DMS79 (cell line): Measurements from ENCODE around the gene CCN5.
"Not testable (repeated sequence)": the region's sequence is repeated elsewhere in the genome, so short reads cannot be mapped to it uniquely, and the experiment has no call there.

Experiments
- DNase-seq: peaks from one replicate; lab custom pipeline; 2025; lab: John Stamatoyannopoulos, UW

Gene CCN5, protein sequence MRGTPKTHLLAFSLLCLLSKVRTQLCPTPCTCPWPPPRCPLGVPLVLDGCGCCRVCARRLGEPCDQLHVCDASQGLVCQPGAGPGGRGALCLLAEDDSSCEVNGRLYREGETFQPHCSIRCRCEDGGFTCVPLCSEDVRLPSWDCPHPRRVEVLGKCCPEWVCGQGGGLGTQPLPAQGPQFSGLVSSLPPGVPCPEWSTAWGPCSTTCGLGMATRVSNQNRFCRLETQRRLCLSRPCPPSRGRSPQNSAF

DNA sequence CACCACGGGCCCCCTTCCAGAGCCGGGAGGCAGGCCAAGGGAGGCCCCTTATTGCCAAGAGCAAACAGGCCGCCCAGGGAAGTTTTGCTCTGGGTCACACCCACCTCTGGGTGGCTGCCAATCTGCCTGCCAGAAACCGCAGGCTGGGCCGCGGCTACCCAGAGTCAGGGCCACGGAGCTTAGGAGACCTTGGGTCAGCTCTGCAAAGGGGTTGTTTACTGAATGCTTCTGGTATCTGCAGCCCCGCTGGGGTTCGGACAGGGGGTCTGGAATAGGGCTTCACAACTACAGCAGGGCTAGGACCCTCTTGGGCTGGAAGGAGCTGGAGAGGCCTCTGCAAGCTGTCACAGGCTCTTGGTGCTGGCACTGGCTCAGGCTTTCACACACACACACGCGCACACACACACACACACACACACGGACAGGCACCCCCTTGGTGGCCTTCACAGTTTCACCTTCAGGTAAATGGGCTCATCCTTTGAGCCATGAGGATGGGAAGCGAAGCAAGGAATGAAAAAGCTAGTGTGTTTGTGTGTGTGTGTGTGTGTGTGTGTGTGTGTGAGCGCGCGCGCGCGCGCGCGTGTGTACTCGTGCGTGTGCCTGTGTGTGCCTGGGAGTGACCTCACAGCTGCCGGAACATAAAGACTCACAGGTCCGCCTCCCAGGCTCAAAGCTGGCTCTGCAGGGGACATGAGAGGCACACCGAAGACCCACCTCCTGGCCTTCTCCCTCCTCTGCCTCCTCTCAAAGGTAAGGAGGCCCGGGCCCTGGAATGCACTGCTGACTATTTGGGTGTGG lies at the start of gene CCN5:
CCN5 (plus strand) TSS at position 669 of the 798 bp plus-strand sequence; CDS start at position 691, 22 bp downstream.
- peak; percentile 10 for DNase-seq

DNA sequence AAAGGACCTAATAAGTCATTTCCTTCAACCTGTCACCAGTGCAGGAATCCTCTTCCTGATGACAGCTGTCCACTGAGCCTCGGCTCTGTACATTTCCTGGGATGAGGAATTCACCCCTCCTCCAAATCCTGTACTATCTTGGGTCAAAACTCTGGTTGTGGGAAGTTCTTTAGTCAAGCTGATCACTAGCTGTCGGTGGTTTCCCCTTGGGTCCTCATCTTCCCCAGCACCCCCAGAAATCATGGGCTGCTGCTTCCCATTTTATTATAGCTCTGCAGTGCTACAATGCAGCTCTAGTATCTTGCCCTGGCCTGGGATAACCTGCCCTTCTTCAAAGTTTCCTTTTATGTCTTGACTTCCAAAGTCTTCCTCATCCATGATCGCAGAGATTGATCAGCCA lies 49.1 kb upstream of the CCN5 start:
- no peak for DNase-seq

DNA sequence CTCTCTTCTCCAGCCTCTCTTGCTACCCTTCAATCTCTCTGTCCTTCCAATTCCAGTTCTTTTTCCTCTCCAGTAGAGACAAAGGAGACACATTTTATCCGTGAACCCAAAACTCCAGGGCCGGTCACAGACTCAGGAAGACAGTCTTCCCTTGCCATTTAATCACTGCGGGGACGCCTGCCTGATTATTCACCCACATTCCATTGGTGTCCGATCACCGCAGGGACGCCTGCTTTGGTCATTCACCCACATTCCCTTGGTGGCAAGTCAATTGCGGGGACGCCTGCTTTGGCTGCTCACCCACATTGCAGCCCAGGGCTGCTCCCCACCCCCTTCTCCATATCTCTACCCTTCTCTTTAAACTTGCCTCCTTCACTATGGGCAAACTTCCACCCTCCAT lies 44.3 kb upstream of the CCN5 start:
- not testable (repeated sequence) for DNase-seq

DNA sequence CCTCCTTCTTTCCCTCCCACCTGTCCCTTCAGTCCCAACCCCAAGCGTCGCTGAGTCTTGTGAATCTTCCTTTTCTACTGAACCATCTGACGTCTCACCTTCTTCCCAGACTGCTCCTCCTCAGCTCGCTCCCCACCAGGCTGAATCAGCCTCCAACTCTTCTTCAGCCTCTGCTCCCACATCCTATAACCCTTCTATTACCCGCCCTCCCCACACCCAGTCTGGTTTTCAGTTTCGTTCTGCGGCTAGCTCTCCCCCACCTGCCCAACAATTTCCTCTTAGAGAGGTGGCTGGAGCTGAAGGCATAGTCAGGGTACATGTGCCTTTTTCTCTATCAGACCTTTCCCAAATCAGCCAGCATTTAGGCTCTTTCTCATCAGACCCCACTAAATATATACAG lies 43.6 kb upstream of the CCN5 start:
- not testable (repeated sequence) for DNase-seq

DNA sequence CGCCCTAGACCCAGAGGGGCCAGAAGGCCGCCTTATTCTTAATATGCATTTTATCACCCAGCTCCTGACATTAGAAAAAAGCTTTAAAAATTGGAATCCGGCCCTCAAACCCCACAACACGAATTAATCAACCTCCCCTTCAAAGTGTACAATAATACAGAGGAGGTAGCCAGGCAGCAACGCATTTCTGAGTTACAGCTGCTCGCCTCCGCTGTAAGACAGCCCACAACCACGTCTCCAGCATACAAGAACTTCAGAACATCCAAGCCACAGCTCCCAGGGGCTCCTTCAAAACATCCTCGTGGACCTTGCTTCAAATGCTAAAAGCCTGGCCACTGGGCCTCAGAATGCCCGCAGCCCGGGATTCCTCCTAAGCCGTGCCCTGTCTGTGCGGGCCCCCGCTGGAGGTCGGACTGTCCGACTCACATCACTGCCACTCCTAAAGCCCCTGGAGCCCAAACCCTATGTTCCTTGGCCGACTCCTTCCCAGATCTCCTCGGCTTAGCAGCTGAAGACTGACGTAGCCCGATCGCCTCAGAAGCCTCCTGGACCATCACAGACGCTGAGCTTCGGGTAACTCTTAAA lies 42.8 kb upstream of the CCN5 start:
- DNase-seq: not testable (repeated sequence)

DNA sequence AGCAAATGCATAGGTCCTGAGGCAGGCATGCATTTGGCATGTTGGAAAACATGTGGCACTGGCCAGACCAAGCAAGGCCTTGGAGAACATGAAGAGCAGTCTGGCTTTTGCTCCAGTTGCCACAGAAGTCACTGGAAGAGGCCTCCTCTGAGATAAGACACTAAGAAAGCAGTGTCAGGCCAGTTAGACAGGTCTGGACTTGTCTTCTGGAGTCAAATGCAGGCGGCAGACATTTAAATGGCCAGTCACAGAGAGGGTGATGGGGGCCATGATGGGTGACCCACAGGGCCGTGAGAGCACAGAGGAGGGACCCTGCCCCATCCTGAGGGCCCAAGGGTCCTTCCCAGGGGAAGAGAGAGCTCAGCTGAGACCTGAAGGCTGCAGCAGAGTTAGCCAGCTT lies 36.9 kb upstream of the CCN5 start:
- DNase-seq: no peak

DNA sequence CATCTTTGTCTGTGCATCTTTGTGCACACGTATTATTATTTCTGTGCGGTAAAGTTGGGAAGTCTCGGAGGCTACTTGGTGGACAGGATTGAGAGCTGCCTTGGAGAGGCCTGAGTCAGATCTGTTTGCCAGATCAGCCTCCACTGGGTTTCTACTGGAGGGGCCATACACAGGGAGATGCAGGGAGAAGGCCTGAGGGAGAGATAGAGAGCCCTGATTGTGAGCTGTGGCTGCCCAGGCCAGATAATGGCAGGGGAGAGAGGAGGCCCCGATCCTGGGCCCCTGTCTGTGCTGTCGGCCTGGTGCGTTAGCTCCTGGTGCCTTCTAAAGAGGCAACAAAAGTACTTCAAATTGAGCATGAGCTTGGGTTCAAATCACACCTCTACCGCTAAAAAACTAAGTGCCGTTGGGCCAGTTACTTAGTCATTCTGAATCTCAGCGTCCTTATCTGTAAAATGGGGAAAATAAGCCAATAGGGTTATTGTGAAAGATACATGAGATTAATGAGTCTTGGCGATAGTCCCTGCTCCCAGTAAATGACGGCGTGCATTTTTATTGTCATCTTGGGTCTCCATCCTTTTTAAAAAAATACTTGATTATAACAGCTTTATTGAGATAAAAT lies 36.1 kb upstream of the CCN5 start:
- DNase-seq: no peak

DNA sequence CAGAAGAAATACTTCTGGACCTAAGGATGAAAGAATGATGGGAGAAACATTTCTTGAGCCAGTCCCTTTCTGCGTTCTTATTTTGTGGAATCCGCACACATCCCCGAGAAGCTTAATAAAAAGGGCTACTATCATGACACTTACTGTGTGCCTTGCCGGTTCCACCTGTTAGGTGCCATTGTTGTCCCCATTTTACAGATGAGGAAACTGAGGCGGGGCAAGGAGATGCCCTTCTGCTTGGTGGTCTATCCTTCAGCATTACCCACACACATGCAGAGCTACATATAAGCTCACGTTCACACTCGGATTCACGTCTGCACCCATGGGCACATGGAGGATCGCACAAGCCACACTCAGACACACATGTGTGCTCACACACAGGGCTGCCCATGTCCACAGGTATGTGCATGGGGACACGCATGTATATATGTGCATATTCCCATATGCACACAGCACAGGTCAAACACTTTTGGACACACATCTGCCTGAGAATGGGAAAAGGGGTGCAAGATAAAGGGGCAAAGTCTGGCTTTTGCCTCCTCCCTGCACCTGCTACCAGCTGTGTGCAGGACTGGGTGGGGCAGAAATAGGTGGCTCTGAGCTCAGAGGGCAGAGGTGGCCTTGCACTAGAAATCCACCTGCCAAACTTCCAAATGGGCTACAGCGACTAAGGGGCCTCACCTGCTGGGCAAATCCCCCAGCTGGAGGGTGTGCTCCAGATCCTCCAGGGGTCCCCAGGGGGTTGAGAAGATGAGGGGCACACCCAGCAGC lies 33.2 kb upstream of the CCN5 start:
- DNase-seq: no peak

DNA sequence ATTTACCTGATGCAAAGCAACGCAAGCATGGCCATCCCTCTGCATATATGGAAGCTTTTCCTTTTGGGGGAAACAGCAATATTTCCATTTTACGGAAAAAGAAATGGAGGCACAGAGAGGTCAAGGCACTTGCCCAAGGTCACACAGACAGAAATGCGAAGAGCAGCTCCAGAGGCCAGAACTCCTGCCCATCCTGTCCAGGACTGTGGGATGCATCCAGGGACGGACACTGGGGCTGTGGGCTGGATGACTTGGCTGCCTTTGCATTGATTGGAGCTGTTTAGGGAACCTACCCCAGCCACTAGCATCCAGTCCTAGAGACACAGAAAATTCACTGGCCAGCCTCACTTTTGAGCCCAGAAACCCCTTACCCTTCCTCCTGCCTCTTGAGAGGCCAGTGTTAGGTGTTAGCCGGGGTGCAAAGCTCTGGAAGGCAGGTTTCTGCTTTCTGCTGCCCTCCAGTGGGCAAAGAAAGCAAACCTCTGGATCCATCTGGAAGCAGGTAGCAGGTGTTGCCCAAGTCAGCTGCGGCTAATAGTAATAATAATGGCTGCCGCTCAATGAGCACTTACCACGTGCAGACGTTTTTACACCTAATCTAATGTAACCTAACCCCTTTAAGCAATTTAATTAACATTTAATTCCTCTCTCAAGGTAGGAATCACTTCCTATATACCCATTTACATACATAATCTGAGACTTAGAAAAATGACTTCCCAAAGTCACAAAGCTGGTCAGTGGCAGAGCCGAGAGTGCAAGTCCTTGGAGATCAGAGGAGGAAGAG lies 31.7 kb upstream of the CCN5 start:
- DNase-seq: peak; percentile 29

DNA sequence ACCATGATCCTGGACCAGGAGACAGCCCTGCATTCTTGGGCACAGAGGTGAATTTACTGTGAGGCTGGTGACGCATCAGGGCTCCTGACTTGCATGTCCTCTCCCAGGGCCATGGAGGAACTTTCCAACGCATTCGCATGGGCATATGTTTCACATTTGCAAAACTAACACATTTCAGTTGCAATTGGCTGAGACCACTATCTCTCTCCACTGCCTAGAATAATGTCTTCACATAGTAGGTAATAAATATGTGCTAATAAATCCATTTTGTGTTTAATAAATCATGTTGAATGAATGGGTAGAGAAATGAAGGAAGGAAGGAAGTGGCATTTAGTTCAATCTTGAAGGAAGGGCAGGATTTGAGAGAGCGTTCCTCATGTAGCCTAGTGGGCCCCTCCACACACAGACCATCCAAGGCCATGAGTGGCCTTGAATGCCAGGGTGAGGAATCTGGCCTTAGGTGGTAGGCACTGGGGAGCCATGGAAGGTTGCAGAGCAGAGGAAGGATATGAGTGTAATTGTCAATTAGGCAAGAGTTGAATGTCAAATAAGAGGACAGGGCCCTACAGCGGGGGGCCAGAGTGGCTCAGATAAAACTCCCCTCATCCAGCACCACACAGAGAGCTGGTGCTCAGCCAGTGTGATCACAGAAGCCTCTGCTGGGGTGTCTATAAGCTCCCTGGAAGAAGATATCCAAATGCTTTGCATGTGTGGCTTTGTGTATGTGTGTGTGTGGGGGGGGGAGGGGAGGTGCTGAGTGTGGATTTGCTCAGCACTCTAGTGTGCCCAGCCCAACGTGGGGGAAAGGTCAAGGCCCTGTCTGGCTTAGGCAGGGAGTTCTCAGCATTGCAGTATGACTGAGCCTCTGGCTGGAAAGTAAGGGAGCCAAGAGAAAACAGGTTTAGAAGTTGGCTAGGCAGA lies 30.9 kb upstream of the CCN5 start:
- DNase-seq: no peak

DNA sequence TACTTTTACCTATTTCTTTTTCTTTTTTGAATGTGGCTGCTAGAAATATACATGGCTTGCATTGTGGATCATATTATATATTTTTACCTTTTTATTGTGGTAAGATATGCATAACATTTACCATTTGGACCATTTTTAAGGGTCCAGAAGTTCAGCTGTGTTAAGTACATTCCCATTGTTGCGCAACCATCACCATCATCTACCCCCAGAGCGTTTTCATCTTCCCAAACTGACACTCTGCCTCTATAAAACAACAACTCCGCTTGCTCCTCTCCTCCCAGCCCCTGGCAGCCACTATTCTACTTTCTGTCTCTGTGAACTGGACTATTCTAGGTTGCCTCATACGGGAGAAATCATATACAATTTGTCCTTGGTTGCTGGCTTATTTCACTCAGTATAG lies 28.2 kb upstream of the CCN5 start:
- DNase-seq: no peak

DNA sequence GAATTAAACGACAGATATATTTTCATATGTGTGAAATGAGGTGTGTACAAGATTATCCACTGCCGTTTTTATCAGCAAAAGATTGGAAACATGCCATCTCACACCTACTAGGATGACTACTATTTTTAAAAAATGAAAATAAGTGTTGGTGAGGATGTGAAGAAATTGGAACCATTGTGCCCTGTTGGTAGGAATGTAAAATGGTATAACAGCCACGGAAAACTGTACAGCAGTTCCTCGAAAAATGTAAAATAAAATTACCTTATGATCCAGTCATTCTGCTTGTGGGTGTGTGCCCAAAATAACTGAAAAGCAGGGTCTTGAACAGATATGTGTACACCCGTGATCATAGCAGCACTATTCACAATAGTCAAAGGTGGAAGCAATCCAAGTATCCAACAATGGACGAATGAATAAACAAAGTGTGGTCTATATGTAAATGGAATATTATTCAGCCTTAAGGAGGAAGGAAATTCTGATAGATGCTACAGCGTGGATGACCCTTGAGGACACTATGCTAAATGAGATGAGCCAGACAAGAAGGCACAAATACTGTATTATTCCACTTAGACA lies 27.0 kb upstream of the CCN5 start:
- no peak for DNase-seq

DNA sequence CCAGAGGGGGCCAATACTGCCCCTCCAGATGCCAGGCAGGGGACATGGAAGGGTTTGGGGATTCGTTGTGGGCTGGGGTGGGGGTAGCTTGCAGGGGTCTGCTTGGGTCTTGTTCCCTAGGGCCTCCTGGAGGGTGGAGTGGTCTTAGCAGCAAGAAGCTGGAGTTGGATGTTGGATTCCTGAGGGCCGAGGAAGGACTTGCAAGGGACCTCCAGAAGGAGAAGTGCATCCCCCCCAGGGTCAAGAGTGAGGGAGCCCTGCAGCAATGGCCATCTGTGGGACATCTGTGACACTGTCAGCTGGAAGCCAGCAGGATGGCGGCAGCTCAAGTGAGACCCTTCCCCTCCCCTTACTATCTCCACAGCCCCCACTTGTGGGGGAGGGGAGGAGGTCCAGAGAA lies 25.4 kb upstream of the CCN5 start:
- DNase-seq: no peak

DNA sequence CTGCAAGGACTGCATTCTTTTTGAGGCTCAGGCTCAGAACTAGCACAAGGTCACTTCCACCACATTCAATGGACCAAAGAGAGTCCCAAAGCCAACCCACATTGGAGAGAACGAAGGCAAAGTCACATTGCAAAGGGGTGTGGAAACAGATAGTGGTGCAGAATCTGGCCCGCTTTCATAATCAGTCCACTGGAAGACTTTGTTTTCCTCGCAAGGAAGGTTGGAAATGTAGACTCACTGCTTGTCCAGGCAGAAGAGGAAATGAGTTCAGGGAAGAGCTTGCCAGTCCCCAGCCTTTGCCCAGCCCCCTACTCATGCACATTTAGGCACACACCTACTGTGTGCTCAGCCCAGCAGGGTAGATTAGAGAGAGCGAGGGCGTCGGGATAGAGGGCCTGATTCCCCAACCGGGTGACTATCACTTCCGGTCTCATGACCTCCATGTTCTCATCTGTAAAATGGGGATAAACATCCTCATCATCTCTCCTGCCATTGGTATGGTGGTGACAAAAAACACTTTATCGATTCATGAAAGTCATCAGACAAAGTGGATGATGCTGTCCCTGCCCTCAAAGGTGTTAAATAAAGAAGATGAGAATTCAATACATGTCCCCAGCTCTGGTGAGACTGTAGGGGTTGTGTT lies 24.3 kb upstream of the CCN5 start:
- no peak for DNase-seq

DNA sequence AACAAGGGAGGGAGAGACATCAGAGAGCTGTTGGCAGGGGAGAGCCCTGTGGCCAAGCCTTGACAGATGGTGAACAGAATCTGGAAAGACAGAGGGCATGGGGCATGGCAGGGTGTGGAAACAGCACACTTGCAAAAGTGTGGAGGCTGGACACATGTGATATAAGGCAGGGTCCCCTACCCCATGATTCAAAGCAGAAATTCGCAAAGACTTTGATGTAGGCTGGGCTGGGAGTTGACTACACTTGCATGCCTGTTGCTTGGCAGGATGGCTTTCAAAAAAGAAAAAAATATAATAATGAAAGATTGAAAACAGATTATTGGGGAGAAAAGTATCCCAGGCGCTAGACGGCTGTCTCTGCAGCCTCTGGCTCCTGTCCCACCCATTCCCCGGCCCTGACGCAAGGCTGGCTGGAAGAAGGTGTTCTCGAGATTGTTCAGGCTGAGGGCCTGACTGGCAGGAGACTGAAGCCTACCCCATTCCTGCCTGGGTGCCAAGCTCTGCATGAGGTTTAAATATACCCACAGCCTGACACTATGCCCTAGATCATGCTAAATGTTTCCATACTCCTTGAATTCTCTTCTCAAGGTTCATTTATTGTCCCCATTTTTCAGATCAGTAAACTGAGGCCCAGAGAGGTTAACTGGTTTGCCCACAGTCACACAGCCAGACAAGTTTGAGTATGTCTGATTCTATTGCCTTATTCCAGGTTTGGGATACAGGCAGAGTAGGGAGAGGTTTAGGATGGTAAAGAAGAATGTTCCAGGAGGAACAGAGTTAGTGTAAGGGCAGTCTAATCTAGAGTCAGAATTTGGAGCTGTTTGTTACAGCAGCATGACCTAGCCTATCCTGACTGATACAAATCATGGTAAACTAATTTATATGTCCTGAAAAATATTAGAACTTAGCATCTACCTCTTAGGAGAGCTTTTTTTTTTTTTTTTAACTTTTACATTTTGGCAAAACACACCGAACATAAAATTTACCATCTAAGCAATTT lies 23.4 kb upstream of the CCN5 start:
- DNase-seq: no peak

DNA sequence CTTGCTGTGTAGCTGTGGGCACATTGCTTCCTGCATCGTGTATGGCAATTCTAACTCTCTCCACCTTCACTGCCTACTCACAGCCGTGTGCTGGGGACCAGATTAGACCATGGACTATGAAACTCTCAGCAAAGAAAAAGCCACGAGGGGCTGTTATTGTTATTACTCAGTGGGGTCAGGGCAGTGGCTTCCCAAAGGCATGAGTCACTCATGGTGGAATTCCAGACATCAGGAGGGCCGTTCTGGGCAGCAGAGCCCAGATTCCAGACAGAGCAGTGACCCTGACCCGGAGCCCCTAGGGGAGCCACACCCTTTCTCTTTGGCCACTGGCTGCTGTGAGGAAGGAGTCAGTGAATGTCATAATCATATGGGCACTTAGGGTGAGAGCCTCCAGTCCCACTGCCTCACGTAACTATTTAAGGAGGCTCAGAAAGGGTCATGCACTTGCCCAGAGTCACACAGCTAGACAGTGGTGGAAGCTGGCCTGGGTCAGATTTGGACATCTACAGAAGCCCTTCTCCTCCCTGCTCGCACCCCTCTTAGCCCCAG lies 22.2 kb upstream of the CCN5 start:
- DNase-seq: no peak

DNA sequence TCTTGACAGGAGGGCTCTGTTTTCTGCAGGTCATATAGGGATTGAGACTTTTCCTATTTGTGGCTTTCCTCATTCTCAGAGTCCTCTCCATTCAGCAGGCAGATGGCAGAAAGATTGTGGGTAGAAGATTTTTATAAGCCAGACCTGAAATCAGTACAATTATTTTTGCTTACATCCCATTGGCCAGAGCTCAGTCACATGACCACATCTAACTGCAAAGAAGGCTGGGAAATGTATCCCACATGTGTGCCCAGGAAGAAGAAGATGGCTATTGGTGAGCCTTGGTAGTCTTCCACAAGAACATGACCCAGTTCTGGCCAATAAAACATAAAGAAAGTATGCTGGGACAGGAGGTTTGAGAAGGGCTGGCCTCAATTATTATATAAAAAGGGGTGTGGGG lies 21.5 kb upstream of the CCN5 start:
- no peak for DNase-seq

DNA sequence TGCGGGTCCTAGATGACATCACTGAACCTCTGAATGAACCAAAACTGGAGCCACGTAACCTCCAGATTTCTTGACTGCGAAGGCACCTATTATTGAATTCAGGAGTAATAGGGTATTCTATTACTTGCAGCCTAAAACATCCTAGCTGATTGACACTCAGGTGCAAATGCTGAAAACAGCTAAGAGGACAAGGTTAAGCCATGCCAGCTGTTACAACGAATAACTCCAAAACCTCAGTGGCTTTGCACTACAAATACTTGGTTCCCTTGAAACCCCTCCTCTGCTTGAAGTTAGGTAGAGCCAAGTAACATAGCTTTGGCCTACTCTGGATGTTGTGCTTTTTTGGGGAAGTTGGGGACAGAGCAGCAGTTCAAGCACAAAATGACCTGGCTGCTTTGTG lies 21.0 kb upstream of the CCN5 start:
- no peak for DNase-seq
